GM23338 (cell line): ENCODE data around the gene GAD1. TPM values are rescaled to one million over a fixed set of nuclear protein-coding genes. Genes with fewer than 3 reads are reported as not detected.

Source experiments
- ATAC-seq: fragments of 200-7000 bp; cut with Tn5 transposase; 3 replicates; pipeline ENCODE4 v1.9.1; 2020
- DNase-seq: peaks from one replicate; pipeline ENCODE4 v3.0.0-alpha.2; 2015; ENCODE audit warnings: low spot score
- H2AFZ ChIP-seq: fragments of 200-600 bp; sonication (generic); 2 replicates; pipeline ENCODE4 v1.8.0; 2016; ENCODE audit warnings: antibody characterized with exemption, mild to moderate bottlenecking, moderate library complexity
- H3F3A ChIP-seq: fragments of 200-600 bp; sonication (generic); replicated peaks from 2 replicates; pipeline ENCODE4 v1.8.0; 2017; ENCODE audit warnings: antibody characterized with exemption, mixed run types, low read depth
- H3K27ac ChIP-seq: fragments of 200-600 bp; sonication (generic); 2 replicates; pipeline ENCODE4 v1.6.1; 2016; ENCODE audit warnings: low read depth
- H3K27me3 ChIP-seq: fragments of 200-600 bp; sonication (generic); 2 replicates; pipeline ENCODE4 v1.8.0; 2016; ENCODE audit warnings: mild to moderate bottlenecking, mixed run types, moderate library complexity; ENCODE audit not compliant: insufficient read depth
- H3K36me3 ChIP-seq: fragments of 200-600 bp; sonication (generic); 2 replicates; pipeline ENCODE4 v1.8.0; 2016; ENCODE audit warnings: mild to moderate bottlenecking; ENCODE audit not compliant: insufficient read depth
- H3K4me1 ChIP-seq: fragments of 200-600 bp; sonication (generic); 2 replicates; pipeline ENCODE4 v1.8.0; 2016; ENCODE audit warnings: mild to moderate bottlenecking, moderate library complexity; ENCODE audit not compliant: insufficient read depth
- H3K4me2 ChIP-seq: fragments of 200-600 bp; sonication (generic); 2 replicates; pipeline ENCODE4 v1.7.1; 2017; ENCODE audit warnings: mixed run types
- H3K4me3 ChIP-seq: fragments of 200-600 bp; sonication (generic); 2 replicates; pipeline ENCODE4 v1.6.1; 2016; ENCODE audit warnings: mixed run types
- H3K79me2 ChIP-seq: fragments of 200-600 bp; sonication (generic); replicated peaks from 2 replicates; pipeline ENCODE4 v1.8.0; 2017; ENCODE audit warnings: mild to moderate bottlenecking; ENCODE audit not compliant: insufficient read depth
- H3K9me2 ChIP-seq: fragments of 200-600 bp; sonication (generic); 2 replicates; pipeline ENCODE4 v1.8.0; 2017; ENCODE audit not compliant: insufficient read depth
- H4K20me1 ChIP-seq: fragments of 200-600 bp; sonication (generic); replicated peaks from 2 replicates; pipeline ENCODE4 v1.8.0; 2017; ENCODE audit warnings: mild to moderate bottlenecking; ENCODE audit not compliant: insufficient read depth
- H3K27ac Mint-ChIP-seq: 2 replicates; pipeline ENCODE4 v1.8.0; 2020; ENCODE audit warnings: inconsistent platforms, mild to moderate bottlenecking, moderate library complexity, mixed read lengths
- H3K27me3 Mint-ChIP-seq: 3 replicates; pipeline ENCODE4 v1.8.0; 2022; ENCODE audit warnings: low read depth, mild to moderate bottlenecking, moderate library complexity, mixed read lengths, inconsistent platforms; ENCODE audit not compliant: insufficient read depth, poor library complexity
- H3K36me3 Mint-ChIP-seq: 3 replicates; pipeline ENCODE4 v1.8.0; 2021; ENCODE audit warnings: low read depth, mild to moderate bottlenecking, inconsistent platforms, moderate library complexity, mixed read lengths
- H3K4me1 Mint-ChIP-seq: 3 replicates; pipeline ENCODE4 v1.8.0; 2020; ENCODE audit warnings: mild to moderate bottlenecking, inconsistent platforms, mixed read lengths
- H3K4me3 Mint-ChIP-seq: 3 replicates; pipeline ENCODE4 v1.8.0; 2021; ENCODE audit warnings: moderate library complexity, mild to moderate bottlenecking, inconsistent platforms, mixed read lengths
- H3K9me3 Mint-ChIP-seq: 3 replicates; pipeline ENCODE4 v1.8.0; 2020; ENCODE audit warnings: moderate library complexity, mild to moderate bottlenecking, inconsistent platforms, mixed read lengths
- CREB1 ChIP-seq: fragments of 250-450 bp; sonication (Bioruptor Pico); IDR thresholded peaks from 2 replicates; pipeline ENCODE4 v1.5.0; 2020; ENCODE audit warnings: low read depth, mild to moderate bottlenecking, moderate library complexity
- EZH2 ChIP-seq: fragments of 200-600 bp; sonication (generic); IDR thresholded peaks from one replicate; pipeline ENCODE4 v1.8.0; 2017; ENCODE audit warnings: antibody characterized with exemption, mild to moderate bottlenecking, low read depth; ENCODE audit not compliant: unreplicated experiment
- EZH2phosphoT487 ChIP-seq: fragments of 200-600 bp; sonication (generic); IDR thresholded peaks from one replicate; pipeline ENCODE4 v1.8.1; 2018; ENCODE audit warnings: antibody characterized with exemption; ENCODE audit not compliant: unreplicated experiment
- NANOG ChIP-seq: IDR thresholded peaks from 2 replicates; pipeline ENCODE4 v1.6.1; 2016; ENCODE audit warnings: antibody characterized with exemption, borderline replicate concordance
- POLR2AphosphoS5 ChIP-seq: IDR thresholded peaks from 2 replicates; pipeline ENCODE4 v1.6.1; 2016; ENCODE audit warnings: antibody characterized with exemption, low read depth
- STAT1 ChIP-seq: IDR thresholded peaks from one replicate; pipeline ENCODE4 v1.6.1; 2016; ENCODE audit warnings: antibody characterized with exemption; ENCODE audit not compliant: unreplicated experiment
- ZNF331 ChIP-seq: fragments of 250-450 bp; sonication (Bioruptor Pico); IDR thresholded peaks from 2 replicates; pipeline ENCODE4 v1.5.0; 2020; ENCODE audit warnings: low read depth, mild to moderate bottlenecking, moderate library complexity
- polyA plus RNA-seq: library from polyadenylated mRNA; unstranded; fragments of >200 nt; fragmentation: Nextera tagmentation; extraction: Ambion mirVana; gene quantifications from 2 replicates; pipeline ENCODE4 v1.2.1, GENCODE V29; 2016
- total RNA-seq: library from RNA; depleted of rRNA; stranded (reverse); fragments of >200 nt; shearing (Covaris generic); gene quantifications from 2 replicates; pipeline ENCODE4 v1.2.3, GENCODE V29; 2014
- TF ChIP-seq, protein P1 (sequence below), 2 experiments: fragments of 200-600 bp in 1 of 2; sonication (generic) in 1 of 2; conservative IDR thresholded peaks; 2 replicates each; pipeline versions ENCODE4 v1.5.1 to v1.6.1; 2016 to 2017; ENCODE audit warnings: antibody characterized with exemption in 2 of 2, low read depth in 2 of 2, mild to moderate bottlenecking in 2 of 2, moderate library complexity in 1 of 2

Gene GAD1
- total and polyA plus RNA-seq, 2 experiments from 2014 or later = 0.17 to 0.34 TPM

GRCh38 chr2:170770008-170770605, 46.6 kb upstream of the GAD1 start, which contains the start of gene ERICH2:
ERICH2 (plus strand) TSS chr2:170770378; CDS start chr2:170770682, 304 bp downstream.
- H2AFZ ChIP-seq = peak within 1 kb of the TSS; percentile 82
- H3K4me1 ChIP-seq = peaks cover 23% of the 10 kb centered on the region
- H3K4me2 ChIP-seq = peak within 1 kb of the TSS; percentile 72
- peak within 1 kb of the TSS; percentile 91 for H3K27ac Mint-ChIP-seq
- H3K9me3 Mint-ChIP-seq = no peaks in the 10 kb centered on the region
- H3K27me3 Mint-ChIP-seq = no peaks in the 10 kb centered on the region
- ATAC-seq (peak; percentile 73), DNase-seq (peak; percentile 95)
- H3K4me3 Mint-ChIP-seq = peak within 1 kb of the TSS; percentile 83
- H3K27me3 ChIP-seq = no peaks in the 10 kb centered on the region
- no peaks in the 10 kb centered on the region for H3F3A ChIP-seq
- H3K4me3 ChIP-seq = peak within 1 kb of the TSS; percentile 63
- H3K36me3 Mint-ChIP-seq = no peaks in the 10 kb centered on the region
- H3K27ac ChIP-seq = peak within 1 kb of the TSS; percentile 89
- no peaks in the 10 kb centered on the region for H3K9me2 ChIP-seq
- H4K20me1 ChIP-seq = no peaks in the 10 kb centered on the region
- H3K79me2 ChIP-seq = no peaks in the 10 kb centered on the region
- H3K36me3 ChIP-seq = no peaks in the 10 kb centered on the region
- TF ChIP-seq NANOG (peak; percentile 18; the same call in 1 of the 2 replicates), EZH2phosphoT487 (no peak)
- TF ChIP-seq, protein P1, sequence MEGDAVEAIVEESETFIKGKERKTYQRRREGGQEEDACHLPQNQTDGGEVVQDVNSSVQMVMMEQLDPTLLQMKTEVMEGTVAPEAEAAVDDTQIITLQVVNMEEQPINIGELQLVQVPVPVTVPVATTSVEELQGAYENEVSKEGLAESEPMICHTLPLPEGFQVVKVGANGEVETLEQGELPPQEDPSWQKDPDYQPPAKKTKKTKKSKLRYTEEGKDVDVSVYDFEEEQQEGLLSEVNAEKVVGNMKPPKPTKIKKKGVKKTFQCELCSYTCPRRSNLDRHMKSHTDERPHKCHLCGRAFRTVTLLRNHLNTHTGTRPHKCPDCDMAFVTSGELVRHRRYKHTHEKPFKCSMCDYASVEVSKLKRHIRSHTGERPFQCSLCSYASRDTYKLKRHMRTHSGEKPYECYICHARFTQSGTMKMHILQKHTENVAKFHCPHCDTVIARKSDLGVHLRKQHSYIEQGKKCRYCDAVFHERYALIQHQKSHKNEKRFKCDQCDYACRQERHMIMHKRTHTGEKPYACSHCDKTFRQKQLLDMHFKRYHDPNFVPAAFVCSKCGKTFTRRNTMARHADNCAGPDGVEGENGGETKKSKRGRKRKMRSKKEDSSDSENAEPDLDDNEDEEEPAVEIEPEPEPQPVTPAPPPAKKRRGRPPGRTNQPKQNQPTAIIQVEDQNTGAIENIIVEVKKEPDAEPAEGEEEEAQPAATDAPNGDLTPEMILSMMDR (conservative IDR thresholded peaks at IDR 0.05; ENCODE audit: low read depth in 2 of 2) = peak; percentile 30 to 32; a peak in 2 of 4 replicates
- peaks cover 32% of the 10 kb centered on the region for H3K4me1 Mint-ChIP-seq

DNA sequence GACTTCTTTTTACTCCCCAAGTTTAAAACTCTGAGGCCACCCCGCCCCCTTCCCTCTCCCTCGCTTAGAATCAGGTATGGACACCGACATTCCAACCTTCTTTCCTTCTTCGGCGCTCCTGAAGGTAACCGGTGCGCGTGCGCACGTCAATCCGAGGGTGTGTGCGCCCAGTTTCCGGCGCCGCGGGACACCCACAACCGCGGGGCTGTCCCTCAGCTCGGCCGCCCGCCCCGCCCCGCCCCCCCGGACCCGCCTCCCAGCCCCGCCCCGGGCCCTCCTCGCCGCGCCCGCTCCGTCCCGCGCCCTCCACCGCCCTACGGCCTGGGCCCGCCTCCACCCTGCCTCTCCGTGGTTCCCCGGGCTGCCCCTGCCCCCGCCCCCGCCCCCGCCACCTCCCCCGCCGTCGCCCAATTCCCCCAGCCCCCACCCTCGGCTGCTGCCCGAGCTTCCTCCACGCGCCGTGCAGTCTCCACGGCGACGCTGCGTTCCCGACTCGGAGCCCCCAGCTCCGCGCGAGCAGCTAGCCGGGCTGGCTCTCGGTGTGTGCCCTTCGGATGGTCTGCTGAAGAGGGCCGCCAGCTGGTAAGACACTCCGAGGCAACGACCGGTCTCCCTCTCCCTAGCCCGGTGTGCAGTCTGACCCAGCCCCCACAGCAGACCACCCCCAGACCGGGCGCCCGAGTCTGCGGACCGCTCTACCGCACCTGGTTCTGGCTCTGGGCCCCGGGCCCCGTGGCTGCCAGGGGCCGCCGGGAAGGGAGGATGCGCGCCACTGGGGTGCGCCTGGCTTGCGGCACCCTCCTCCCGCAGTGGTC, 45.9 kb upstream of the GAD1 start:
- H3K4me1 ChIP-seq = peaks cover 19% of the 10 kb centered on the region
- Mint-ChIP-seq H3K4me1 (peaks cover 28% of the 10 kb centered on the region), H3K27me3 (no peaks in the 10 kb centered on the region), H3K36me3 (no peaks in the 10 kb centered on the region), H3K4me3 (peak overlapping the region; percentile 83), H3K27ac (peak overlapping the region; percentile 91), H3K9me3 (no peaks in the 10 kb centered on the region)
- no peaks in the 10 kb centered on the region for H3F3A ChIP-seq
- peak overlapping the region; percentile 89 for H3K27ac ChIP-seq
- no peaks in the 10 kb centered on the region for H3K9me2 ChIP-seq
- TF ChIP-seq ZNF331 (no peak), POLR2AphosphoS5 (peak; percentile 62)
- H3K27me3 ChIP-seq = no peaks in the 10 kb centered on the region
- peak overlapping the region; percentile 72 for H3K4me2 ChIP-seq
- H4K20me1 ChIP-seq = no peaks in the 10 kb centered on the region
- DNase-seq (peak; percentile 94), ATAC-seq (peak; percentile 89)
- peak overlapping the region; percentile 63 for H3K4me3 ChIP-seq
- no peaks in the 10 kb centered on the region for H3K79me2 ChIP-seq
- peak overlapping the region; percentile 82 for H2AFZ ChIP-seq
- no peaks in the 10 kb centered on the region for H3K36me3 ChIP-seq

DNA sequence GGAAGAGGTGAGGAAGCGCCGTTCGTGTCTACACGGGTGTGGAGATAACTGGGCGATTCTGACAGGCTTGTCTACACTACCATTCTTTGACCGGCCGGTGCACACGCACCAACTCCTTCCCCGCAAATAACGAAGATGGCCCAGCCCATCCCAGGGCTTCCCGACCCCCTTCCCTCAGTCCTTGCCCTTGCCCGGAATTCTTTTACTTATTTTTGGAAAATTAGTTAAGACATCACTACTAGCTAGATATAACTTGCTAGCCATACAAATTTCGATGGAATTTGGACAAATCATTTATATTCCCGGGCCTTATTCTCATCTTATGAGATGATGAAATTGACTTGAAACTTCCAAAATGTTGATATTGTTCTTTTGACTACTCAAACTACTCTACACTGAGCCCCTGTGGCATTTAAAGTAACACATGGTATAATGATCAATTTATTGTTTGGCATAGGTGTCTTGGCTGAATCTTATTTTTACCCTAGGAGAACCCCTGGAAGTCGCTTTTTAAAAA, 45.2 kb upstream of the GAD1 start:
- Histone ChIP-seq H3K9me2 (no peaks in the 10 kb centered on the region), H3K4me3 (peak overlapping the region; percentile 57), H3K4me2 (peak overlapping the region; percentile 69), H3K27ac (no peak overlapping the region), H3K27me3 (no peaks in the 10 kb centered on the region), H3K79me2 (no peaks in the 10 kb centered on the region), H3F3A (no peaks in the 10 kb centered on the region), H3K4me1 (peaks cover 13% of the 10 kb centered on the region), H3K36me3 (no peaks in the 10 kb centered on the region), H2AFZ (peak overlapping the region; percentile 82), H4K20me1 (no peaks in the 10 kb centered on the region)
- no peaks in the 10 kb centered on the region for H3K27me3 Mint-ChIP-seq
- no peak overlapping the region for H3K27ac Mint-ChIP-seq
- H3K4me1 Mint-ChIP-seq = peaks cover 23% of the 10 kb centered on the region
- no peaks in the 10 kb centered on the region for H3K9me3 Mint-ChIP-seq
- DNase-seq (no peak), ATAC-seq (no peak)
- H3K4me3 Mint-ChIP-seq = peak overlapping the region; percentile 83
- H3K36me3 Mint-ChIP-seq = no peaks in the 10 kb centered on the region
- TF ChIP-seq STAT1 = no peak
- TF ChIP-seq POLR2AphosphoS5 = no peak
- TF ChIP-seq, protein P1 (conservative IDR thresholded peaks at IDR 0.05; ENCODE audit: low read depth in 2 of 2) = no peak
- no peak for TF ChIP-seq EZH2
- TF ChIP-seq CREB1 = no peak
